ENCODE measurements around the gene RNF17. TPM values are rescaled to one million over a fixed set of nuclear protein-coding genes. Genes with fewer than 3 reads are reported as not detected.

The RNF17 gene
- total RNA-seq, 2 experiments from 2014 or later: 0.43 to 0.47 TPM

DNA sequence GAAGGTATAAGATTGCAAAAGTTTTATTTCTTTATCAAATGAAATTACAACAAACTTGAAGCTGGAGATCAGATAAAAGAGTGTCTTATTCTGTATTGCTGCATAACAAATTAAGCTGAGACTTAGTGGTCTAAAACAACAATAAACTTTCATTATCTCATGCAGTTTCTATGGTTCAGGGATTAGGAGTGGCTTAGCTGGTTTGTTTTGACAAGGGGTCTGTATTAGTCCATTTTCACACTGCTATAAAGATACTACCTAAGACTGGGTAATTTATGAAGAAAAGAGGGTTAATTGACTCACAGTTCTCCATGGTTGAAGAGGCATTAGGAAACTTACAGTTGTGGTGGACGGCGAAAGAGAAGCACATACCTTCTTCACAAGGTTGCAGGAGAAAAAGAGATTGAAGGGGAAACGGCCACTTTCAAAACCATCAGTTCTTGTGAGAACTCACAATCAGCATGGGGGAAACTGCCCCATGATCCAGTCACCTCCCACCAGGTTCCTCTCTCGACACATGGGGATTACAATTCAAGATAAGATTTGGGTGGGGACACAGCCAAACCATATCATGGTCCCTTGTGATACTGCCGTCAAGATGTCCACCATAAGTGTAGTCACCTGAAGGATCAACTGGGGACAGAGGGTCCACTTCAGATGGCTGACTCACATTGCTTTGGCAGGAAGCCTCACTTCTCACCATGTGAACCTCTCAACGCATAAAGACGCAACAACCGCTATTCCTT, 97.8 kb downstream of the RNF17 start:
- Mint-ChIP-seq H3K4me3 (no peak overlapping the region), H3K36me3 (ENCODE audit: low read depth) (no peaks in the 10 kb centered on the region), H3K9me3 (ENCODE audit: low read depth) (no peaks in the 10 kb centered on the region), H3K27me3 (peaks cover 5% of the 10 kb centered on the region), H3K4me1 (peaks cover 3% of the 10 kb centered on the region), H3K27ac (no peak overlapping the region)
- DNase-seq (no peak), ATAC-seq (no peak)
- POLR2A ChIA-PET: no interaction called here
- CTCF ChIA-PET: interaction anchor here (0.6 kb wide), 1 partner anchor 284 kb away, joined by 3 read pairs; no protein-coding TSS in a partner anchor
- intact Hi-C loops (cut with DNase I, micrococcal nuclease): no loop called here

DNA sequence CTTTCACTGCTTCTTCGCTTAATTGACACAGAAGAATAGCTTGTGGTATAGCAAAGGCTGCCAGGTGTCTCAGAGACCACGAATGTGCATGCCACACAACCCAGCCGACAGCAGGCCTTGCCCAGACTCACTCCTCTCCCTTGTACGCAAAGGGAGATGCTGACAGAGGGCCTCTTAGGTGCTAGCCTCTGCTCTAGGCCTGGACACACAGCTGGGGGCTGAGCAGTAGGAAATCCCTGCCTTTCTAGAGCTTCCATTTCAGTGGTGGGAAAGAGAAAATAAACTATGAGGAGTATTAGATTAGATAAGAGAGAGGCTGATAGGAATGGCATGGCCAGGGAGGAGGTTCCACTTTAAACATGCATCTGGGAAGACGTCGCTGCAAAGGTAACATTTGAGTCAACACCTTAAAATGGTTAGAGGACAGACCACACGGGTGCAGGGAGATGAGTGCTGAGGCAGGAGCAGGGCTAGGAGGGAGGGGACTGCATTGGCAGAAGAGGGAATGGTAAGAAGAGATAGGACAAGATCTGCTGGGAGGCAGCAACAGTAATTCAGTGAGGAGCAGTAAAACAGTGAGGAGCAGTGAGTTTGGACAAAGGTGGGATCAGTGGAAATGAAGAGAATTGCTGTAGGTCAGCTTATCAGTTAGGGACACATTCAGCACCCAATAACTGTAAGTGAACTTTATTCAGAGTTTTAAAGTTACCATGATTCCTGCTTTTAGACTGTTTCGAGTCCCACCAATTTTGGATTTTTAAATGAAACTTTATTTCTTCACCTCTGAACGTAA, 100.0 kb downstream of the RNF17 start:
- DNase-seq: no peak
- ATAC-seq: no peak
- no peak overlapping the region for H3K4me3 Mint-ChIP-seq
- peaks cover 3% of the 10 kb centered on the region for H3K4me1 Mint-ChIP-seq
- intact Hi-C loops (cut with DNase I, micrococcal nuclease): no loop called here
- no peaks in the 10 kb centered on the region for H3K36me3 Mint-ChIP-seq (ENCODE audit: low read depth)
- ChIA-PET POLR2A (no interaction called here), CTCF (interaction anchor here (0.6 to 1.6 kb wide), 3 partner anchors 12 to 127 kb away, joined by 3 to 5 read pairs (median 4); no protein-coding TSS in a partner anchor)
- no peak overlapping the region for H3K27ac Mint-ChIP-seq
- peaks cover 8% of the 10 kb centered on the region for H3K27me3 Mint-ChIP-seq
- H3K9me3 Mint-ChIP-seq (ENCODE audit: low read depth): no peaks in the 10 kb centered on the region

DNA sequence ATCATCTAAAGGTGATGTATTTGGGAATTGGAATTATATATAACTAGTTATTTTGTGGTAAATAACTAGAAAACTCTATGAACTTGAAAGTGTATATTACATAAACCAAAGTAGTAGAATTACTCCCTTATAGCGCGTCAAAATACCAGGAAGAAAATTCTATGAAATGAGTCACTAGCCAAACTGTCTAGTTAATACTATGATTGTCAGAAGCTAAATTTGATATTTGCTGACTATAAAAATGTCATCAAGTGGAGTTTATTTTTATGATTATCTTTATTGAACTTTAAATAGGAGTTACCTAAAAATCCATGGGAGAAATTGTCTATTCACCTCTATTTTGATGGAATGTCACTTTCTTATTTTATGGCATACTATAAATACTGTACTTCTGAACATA, 100.6 kb downstream of the RNF17 start:
- H3K27ac Mint-ChIP-seq: no peak overlapping the region
- ATAC-seq: no peak
- H3K4me1 Mint-ChIP-seq: peaks cover 3% of the 10 kb centered on the region
- H3K4me3 Mint-ChIP-seq: no peak overlapping the region
- DNase-seq: no peak
- ChIA-PET POLR2A (no interaction called here), CTCF (interaction anchor here (1.6 kb wide), 2 partner anchors 11 to 13 kb away, joined by 4 to 5 read pairs; no protein-coding TSS in a partner anchor)
- H3K27me3 Mint-ChIP-seq: peaks cover 9% of the 10 kb centered on the region
- intact Hi-C loops (cut with DNase I, micrococcal nuclease): no loop called here
- H3K36me3 Mint-ChIP-seq (ENCODE audit: low read depth): no peaks in the 10 kb centered on the region
- no peaks in the 10 kb centered on the region for H3K9me3 Mint-ChIP-seq (ENCODE audit: low read depth)

GRCh38 chr13:24865163-24865953, 101.4 kb downstream of the RNF17 start:
- DNase-seq (no peak), ATAC-seq (no peak)
- intact Hi-C loops (cut with DNase I, micrococcal nuclease): no loop called here
- Mint-ChIP-seq H3K27me3 (peaks cover 10% of the 10 kb centered on the region), H3K4me1 (peaks cover 3% of the 10 kb centered on the region), H3K27ac (no peak overlapping the region), H3K36me3 (ENCODE audit: low read depth) (no peaks in the 10 kb centered on the region), H3K9me3 (ENCODE audit: low read depth) (no peaks in the 10 kb centered on the region), H3K4me3 (no peak overlapping the region)
- ChIA-PET POLR2A (no interaction called here), CTCF (interaction anchor here (0.7 to 1.6 kb wide), 4 partner anchors 10 to 103 kb away, joined by 3 to 5 read pairs (median 4); no protein-coding TSS in a partner anchor)

- POLR2A ChIA-PET: no interaction called here
These were observed 102.5 kb downstream of the RNF17 start for GRCh38 chr13:24866488-24866887.

GRCh38 chr13:24868874-24869273, 104.9 kb downstream of the RNF17 start:
- Mint-ChIP-seq H3K4me1 (peaks cover 3% of the 10 kb centered on the region), H3K4me3 (no peak overlapping the region), H3K9me3 (ENCODE audit: low read depth) (no peaks in the 10 kb centered on the region), H3K27ac (no peak overlapping the region), H3K36me3 (ENCODE audit: low read depth) (no peaks in the 10 kb centered on the region), H3K27me3 (peaks cover 23% of the 10 kb centered on the region)
- ATAC-seq (no peak), DNase-seq (no peak)
- CTCF ChIA-PET: no interaction called here
- POLR2A ChIA-PET: no interaction called here
- intact Hi-C loops (cut with DNase I, micrococcal nuclease): no loop called here

More at GRCh38 chr13:24866488-24866887, 102.5 kb downstream of the RNF17 start:
- Mint-ChIP-seq H3K27me3 (peaks cover 13% of the 10 kb centered on the region), H3K4me3 (no peak overlapping the region), H3K4me1 (peaks cover 3% of the 10 kb centered on the region), H3K27ac (no peak overlapping the region), H3K36me3 (ENCODE audit: low read depth) (no peaks in the 10 kb centered on the region), H3K9me3 (ENCODE audit: low read depth) (no peaks in the 10 kb centered on the region)
- no peak for ATAC-seq
- intact Hi-C loops (cut with DNase I, micrococcal nuclease): no loop called here
- CTCF ChIA-PET: interaction anchor here (1.0 kb wide), 1 partner anchor 102 kb away, joined by 4 read pairs; no protein-coding TSS in a partner anchor
- DNase-seq: no peak

- ATAC-seq: no peak
- Mint-ChIP-seq H3K27ac (no peak overlapping the region), H3K27me3 (peaks cover 28% of the 10 kb centered on the region), H3K4me3 (no peak overlapping the region), H3K9me3 (ENCODE audit: low read depth) (no peaks in the 10 kb centered on the region), H3K36me3 (ENCODE audit: low read depth) (no peaks in the 10 kb centered on the region), H3K4me1 (peaks cover 3% of the 10 kb centered on the region)
- POLR2A ChIA-PET: no interaction called here
- CTCF ChIA-PET: interaction anchor here (0.6 kb wide), 1 partner anchor 896 kb away, joined by 3 read pairs; no protein-coding TSS in a partner anchor
- intact Hi-C loops (cut with DNase I, micrococcal nuclease): no loop called here
- no peak for DNase-seq
These were observed 106.4 kb downstream of the RNF17 start for GRCh38 chr13:24870380-24870760.

DNA sequence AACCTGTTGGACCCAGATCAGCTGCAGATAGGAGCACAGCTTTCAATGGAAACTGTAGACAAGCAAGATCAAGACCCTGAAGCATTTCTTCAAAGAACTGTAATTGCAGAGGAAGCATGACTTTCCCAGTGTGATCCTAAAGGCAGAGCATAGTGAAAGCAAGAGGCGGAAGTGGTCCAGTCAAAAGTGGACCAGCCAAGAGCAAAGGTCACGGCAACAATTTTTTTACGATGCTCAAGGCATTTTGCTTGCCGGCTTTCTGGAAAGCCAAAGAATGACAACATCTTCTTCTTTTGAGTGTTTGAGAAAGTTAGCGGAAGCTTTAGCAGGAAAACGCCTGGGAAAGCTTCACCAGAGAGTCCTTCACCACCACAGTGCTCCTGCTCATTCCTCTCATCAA, 111.6 kb downstream of the RNF17 start:
- peaks cover 24% of the 10 kb centered on the region for H3K27me3 Mint-ChIP-seq
- intact Hi-C loops (cut with DNase I, micrococcal nuclease): no loop called here
- ATAC-seq (no peak), DNase-seq (no peak)
- H3K36me3 Mint-ChIP-seq (ENCODE audit: low read depth): no peaks in the 10 kb centered on the region
- no peak overlapping the region for H3K27ac Mint-ChIP-seq
- H3K4me3 Mint-ChIP-seq: no peak overlapping the region
- H3K9me3 Mint-ChIP-seq (ENCODE audit: low read depth): no peaks in the 10 kb centered on the region
- no peaks in the 10 kb centered on the region for H3K4me1 Mint-ChIP-seq
- POLR2A ChIA-PET: no interaction called here
- CTCF ChIA-PET: interaction anchor here (1.2 kb wide), 1 partner anchor 11 kb away, joined by 5 read pairs; no protein-coding TSS in a partner anchor

DNA sequence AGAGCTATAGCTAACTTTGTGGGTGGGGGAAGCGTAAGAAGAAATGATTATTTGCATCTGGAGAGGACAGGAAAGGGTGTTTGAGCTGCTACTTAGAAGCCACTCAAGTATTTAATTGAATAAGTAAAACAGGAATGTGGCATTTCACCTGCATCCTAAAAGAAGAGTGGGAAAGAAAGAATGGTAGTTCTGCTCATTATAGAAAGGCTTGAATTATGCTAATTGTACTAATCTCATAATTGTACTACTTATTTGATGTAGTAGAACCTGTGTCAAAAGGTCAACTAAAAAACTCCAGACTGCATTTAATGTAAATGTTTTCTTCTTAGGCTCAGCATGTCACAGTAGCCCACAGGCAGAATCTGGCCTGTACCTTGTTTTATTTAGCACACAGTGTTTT, 113.6 kb downstream of the RNF17 start:
- ATAC-seq (no peak), DNase-seq (no peak)
- Mint-ChIP-seq H3K36me3 (ENCODE audit: low read depth) (peaks cover 2% of the 10 kb centered on the region), H3K4me1 (no peaks in the 10 kb centered on the region), H3K9me3 (ENCODE audit: low read depth) (no peaks in the 10 kb centered on the region), H3K27me3 (peaks cover 19% of the 10 kb centered on the region), H3K4me3 (no peak overlapping the region), H3K27ac (no peak overlapping the region)
- ChIA-PET POLR2A (no interaction called here), CTCF (interaction anchor here (1.2 kb wide), 1 partner anchor 13 kb away, joined by 4 read pairs; no protein-coding TSS in a partner anchor)
- intact Hi-C loops (cut with DNase I, micrococcal nuclease): no loop called here

- Mint-ChIP-seq H3K36me3 (ENCODE audit: low read depth) (peaks cover 5% of the 10 kb centered on the region), H3K4me3 (no peak overlapping the region), H3K4me1 (no peaks in the 10 kb centered on the region), H3K27me3 (peaks cover 15% of the 10 kb centered on the region), H3K27ac (no peak overlapping the region), H3K9me3 (ENCODE audit: low read depth) (no peaks in the 10 kb centered on the region)
- ATAC-seq (no peak), DNase-seq (no peak)
- POLR2A ChIA-PET: no interaction called here
- CTCF ChIA-PET: no interaction called here
- intact Hi-C loops (cut with DNase I, micrococcal nuclease): no loop called here
These were observed 114.4 kb downstream of the RNF17 start for GRCh38 chr13:24878340-24878739.

GRCh38 chr13:24882665-24883064, 118.7 kb downstream of the RNF17 start:
- no peak for ATAC-seq
- Mint-ChIP-seq H3K27ac (no peak overlapping the region), H3K9me3 (ENCODE audit: low read depth) (no peaks in the 10 kb centered on the region), H3K4me3 (no peak overlapping the region), H3K36me3 (ENCODE audit: low read depth) (peaks cover 11% of the 10 kb centered on the region), H3K4me1 (no peaks in the 10 kb centered on the region), H3K27me3 (no peaks in the 10 kb centered on the region)
- ChIA-PET CTCF (no interaction called here), POLR2A (no interaction called here)
- intact Hi-C loops (cut with DNase I, micrococcal nuclease): no loop called here
- DNase-seq: no peak

Measured in activated CD4-positive, alpha-beta T cell treated with anti-CD3 and anti-CD28 coated beads for 36 hours (primary cell).